VCaP (cell line): ENCODE data around the gene EDC4.
A peak's percentile ranks its signal among the peaks of the same experiment; 100 is the strongest.

ENCODE experiments used
- H3K27ac ChIP-seq: fragments of 450-650 bp; 2 replicates; pipeline ENCODE4 v1.5.1; 2017
- CTCF ChIP-seq: fragments of 450-650 bp; conservative IDR thresholded peaks from 2 replicates; pipeline ENCODE4 v1.5.1; 2017; ENCODE audit warnings: mild to moderate bottlenecking, moderate library complexity

EDC4 gene

GRCh38 chr16:67845291-67846062 lies 27.4 kb upstream of the EDC4 start:
- TF ChIP-seq CTCF, result no peak
- peak overlapping the region; percentile 85 for H3K27ac ChIP-seq

DNA sequence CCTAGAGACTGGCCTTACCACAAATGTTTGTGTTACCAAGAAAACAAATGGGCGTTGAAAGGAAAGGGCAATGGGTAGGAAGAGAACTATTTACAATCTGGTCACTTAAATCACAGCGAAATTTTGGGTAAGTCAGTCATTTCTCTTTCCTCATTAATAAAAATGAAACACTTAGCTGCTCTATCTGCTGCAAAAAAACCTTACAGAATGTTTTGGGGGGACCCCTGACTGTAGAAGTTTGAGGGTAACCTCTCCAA lies 26.9 kb upstream of the EDC4 start:
- TF ChIP-seq CTCF, result no peak
- H3K27ac ChIP-seq, result peak overlapping the region; percentile 85

DNA sequence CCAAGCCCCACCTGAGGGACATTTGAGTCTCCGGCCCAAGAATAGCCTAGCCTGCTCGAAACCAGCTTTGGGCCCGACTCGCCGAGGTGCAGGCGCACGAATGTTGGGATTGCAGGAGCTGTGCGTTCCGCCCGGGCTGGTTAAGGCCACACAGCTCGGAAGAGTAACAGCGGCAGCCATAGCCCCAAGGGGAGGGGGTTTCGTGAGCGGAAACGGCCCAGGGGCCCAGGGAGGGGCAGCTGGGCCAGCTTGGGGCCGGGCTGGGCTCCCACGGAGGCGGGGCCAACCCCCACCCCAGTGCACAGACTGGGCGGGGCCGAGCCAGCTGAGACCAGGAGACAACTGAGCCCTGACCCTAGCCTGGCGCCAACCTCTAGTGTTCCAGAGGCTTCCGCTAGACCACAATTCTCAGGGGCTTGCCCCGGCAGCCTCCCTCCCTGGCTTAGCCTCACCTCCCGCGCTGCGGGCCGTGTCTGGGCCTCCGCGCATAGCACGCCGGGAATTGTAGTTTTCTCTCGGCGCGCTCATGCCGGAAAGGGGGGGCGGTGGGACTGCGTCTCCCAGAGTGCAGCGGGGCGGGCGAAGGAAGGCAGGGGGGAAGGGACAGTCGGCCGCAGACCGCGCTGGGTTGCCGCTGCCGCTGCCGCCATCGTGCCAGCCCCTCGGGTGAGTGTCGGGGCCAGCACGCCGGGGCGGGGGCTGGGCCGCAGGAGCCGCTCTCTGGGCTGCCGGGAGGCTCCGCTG lies 26.4 kb upstream of the EDC4 start, which contains the start of gene NUTF2:
TSS of gene NUTF2 (plus strand) at position 614 of the 744 bp plus-strand sequence. CDS start 18,198 bp downstream, outside the sequence.
- peak within 1 kb of the TSS; percentile 85 for H3K27ac ChIP-seq
- no peak for TF ChIP-seq CTCF

DNA sequence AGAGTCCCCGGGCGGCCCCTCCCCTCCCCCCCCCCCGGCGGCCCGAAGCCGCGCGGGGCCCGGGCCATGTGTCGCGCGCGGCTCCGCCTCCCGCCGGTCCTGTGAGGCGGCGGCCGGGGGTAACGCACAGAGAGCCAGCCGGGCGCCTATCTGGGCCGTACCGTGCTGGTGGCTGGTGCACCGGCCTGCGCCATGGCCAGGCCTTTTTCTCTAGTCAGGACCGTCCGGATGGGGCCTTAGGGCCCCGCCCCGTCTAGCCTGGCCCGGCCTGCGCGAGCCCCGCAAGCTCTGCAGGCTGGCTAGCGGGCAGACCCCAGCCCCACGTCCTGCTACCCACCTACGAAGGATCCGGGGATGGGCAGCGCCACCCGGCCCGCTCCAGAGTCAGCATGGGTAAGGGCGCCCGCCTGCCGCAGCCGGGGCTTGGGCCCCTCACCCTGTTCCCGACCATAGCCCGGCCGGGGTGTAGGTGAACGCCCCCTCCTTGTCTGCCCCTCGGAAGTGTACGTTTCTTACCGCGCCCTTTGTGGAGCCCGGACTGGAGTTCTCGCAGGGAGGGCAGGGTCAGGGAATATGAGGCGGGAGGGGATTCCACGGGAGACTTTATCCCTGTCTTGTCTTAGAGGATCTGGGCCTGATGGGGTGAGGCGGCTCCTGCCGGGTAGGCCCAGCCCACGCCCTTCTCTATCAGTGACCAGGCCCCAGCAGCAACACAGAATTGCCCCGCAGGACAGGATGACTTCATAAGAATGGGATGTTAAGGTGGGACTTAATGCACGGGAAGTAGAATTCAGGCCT lies 25.6 kb upstream of the EDC4 start, which contains the start of gene CENPT:
TSS of gene CENPT (minus strand) at position 630 of the 798 bp plus-strand sequence. CDS start 13,834 bp downstream, outside the sequence.
- H3K27ac ChIP-seq, result peak within 1 kb of the TSS; percentile 85
- no peak for TF ChIP-seq CTCF

DNA sequence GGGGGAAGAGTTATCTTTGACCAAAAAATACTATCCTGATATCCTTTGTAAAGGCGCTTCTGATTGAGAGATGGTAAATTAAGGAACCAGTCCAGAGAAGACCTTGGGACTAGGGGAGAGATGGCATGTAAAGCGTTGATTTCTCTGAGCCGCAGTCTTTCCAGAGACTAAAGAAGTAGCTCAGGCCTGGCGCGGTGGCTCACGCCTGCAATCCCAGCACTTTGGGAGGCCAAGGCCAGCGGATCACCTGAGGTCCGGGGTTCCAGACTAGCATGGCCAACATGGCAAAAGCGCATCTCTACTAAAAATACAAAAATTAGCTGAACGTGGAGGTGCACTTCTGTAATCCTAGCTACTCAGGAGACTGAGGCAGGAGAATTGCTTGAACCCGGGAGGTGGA lies 24.7 kb upstream of the EDC4 start:
- peak overlapping the region; percentile 85 for H3K27ac ChIP-seq
- no peak for TF ChIP-seq CTCF

- no peak overlapping the region for H3K27ac ChIP-seq
- no peak for TF ChIP-seq CTCF
Observed at GRCh38 chr16:67853670-67854069, 19.2 kb upstream of the EDC4 start.

DNA sequence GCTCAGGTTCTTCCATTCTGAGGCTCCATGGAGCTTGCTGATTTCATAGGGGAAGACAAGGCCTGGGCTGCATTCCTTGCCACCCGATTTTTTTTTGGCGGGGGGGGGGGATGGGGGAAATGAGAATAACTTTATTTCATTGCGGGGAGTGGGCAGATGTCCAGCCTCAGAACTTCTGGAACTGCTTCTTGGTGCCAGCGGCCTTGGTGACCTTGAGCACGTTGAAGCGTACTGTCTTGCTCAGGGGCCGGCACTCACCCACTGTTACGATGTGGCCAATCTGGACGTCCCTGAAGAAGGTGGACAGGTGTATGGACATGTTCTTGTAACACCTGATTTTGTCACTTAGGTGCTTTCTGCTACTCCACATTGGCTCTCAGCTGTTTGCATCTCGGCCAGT lies 17.1 kb upstream of the EDC4 start:
- TF ChIP-seq CTCF, result no peak
- no peak overlapping the region for H3K27ac ChIP-seq
